K562 (cell line): ENCODE data around the gene CBL. TPM values are rescaled to one million over a fixed set of nuclear protein-coding genes. Genes with fewer than 3 reads are reported as not detected.

ENCODE experiments used
- ARID2 ChIP-seq: fragments of 450-650 bp; IDR thresholded peaks from 2 replicates; pipeline ENCODE4 v1.6.1; 2017; ENCODE audit warnings: antibody characterized with exemption, mild to moderate bottlenecking
- ATF1 ChIP-seq, 2 experiments: fragments of 450-650 bp in 1 of 2; IDR thresholded peaks; 2 replicates each; pipeline ENCODE4 v1.6.1; 2016; ENCODE audit warnings: missing compliant biosample characterization in 1 of 2, missing genetic modification characterization in 1 of 2
- ATF7 ChIP-seq: fragments of 450-650 bp; IDR thresholded peaks from 2 replicates; pipeline ENCODE4 v1.7.1; 2014; ENCODE audit warnings: mild to moderate bottlenecking, moderate library complexity
- DNMT1 ChIP-seq: fragments of 450-650 bp; IDR thresholded peaks from 2 replicates; pipeline ENCODE4 v1.6.1; 2016; ENCODE audit warnings: antibody characterized with exemption, mild to moderate bottlenecking
- FOXA1 ChIP-seq: fragments of 450-650 bp; IDR thresholded peaks from 2 replicates; pipeline ENCODE4 v1.6.1; 2016; ENCODE audit warnings: mild to moderate bottlenecking, borderline replicate concordance
- FOXJ3 ChIP-seq: sonication (generic); formaldehyde crosslinking; IDR thresholded peaks from 2 replicates; pipeline ENCODE4 v1.4.0; 2020; ENCODE audit warnings: mild to moderate bottlenecking, missing genetic modification reagents
- FOXP4 ChIP-seq: sonication (generic); formaldehyde crosslinking; IDR thresholded peaks from 2 replicates; pipeline ENCODE4 v1.8.0; 2022; ENCODE audit warnings: mild to moderate bottlenecking, missing genetic modification reagents, borderline replicate concordance
- HMGXB4 ChIP-seq: sonication (generic); formaldehyde crosslinking; IDR thresholded peaks from 2 replicates; pipeline ENCODE4 v1.8.1; 2023; ENCODE audit warnings: mild to moderate bottlenecking, missing genetic modification reagents
- HOXB6 ChIP-seq: fragments of 250-450 bp; sonication (Bioruptor Pico); IDR thresholded peaks from 2 replicates; pipeline ENCODE4 v1.5.1; 2022; ENCODE audit warnings: mild to moderate bottlenecking, borderline replicate concordance
- KAT2B ChIP-seq: IDR thresholded peaks from one replicate; pipeline ENCODE4 v1.6.1; 2012; ENCODE audit warnings: low read depth, mild to moderate bottlenecking, control low read depth, inconsistent platforms, low read length, moderate library complexity
- MAFG ChIP-seq: fragments of 450-650 bp; conservative IDR thresholded peaks from 2 replicates; pipeline ENCODE4 v1.6.1; 2016; ENCODE audit warnings: missing genetic modification characterization, missing compliant biosample characterization
- POLR2G ChIP-seq: fragments of 200-400 bp; formaldehyde crosslinking; IDR thresholded peaks from 2 replicates; pipeline ENCODE4 v1.6.1; 2017; ENCODE audit warnings: low read depth, mild to moderate bottlenecking, antibody characterized with exemption, low read length, moderate library complexity
- SIN3A ChIP-seq, 2 experiments: fragments of 150-350 bp in 1 of 2; IDR thresholded peaks; 2 replicates each; pipeline ENCODE4 v1.6.1; 2011 to 2016; ENCODE audit warnings: borderline replicate concordance in 2 of 2, low read depth in 2 of 2, low read length in 2 of 2, mild to moderate bottlenecking in 2 of 2, moderate library complexity in 2 of 2; ENCODE audit not compliant: control insufficient read depth in 1 of 2
- SIRT6 ChIP-seq: IDR thresholded peaks from one replicate; pipeline ENCODE4 v1.6.1; 2012; ENCODE audit warnings: low read depth, mild to moderate bottlenecking, control low read depth, inconsistent platforms, low read length, moderate library complexity
- SIX5 ChIP-seq, 2 experiments: IDR thresholded peaks; 2 replicates each; pipeline ENCODE4 v1.6.1; 2011; ENCODE audit warnings: low read length in 2 of 2, borderline replicate concordance in 1 of 2, low read depth in 1 of 2, mild to moderate bottlenecking in 1 of 2, moderate library complexity in 1 of 2; ENCODE audit not compliant: insufficient read depth in 1 of 2
- SLC30A9 ChIP-seq: fragments of 250-450 bp; sonication (Bioruptor Pico); IDR thresholded peaks from 2 replicates; pipeline ENCODE4 v1.8.0; 2022; ENCODE audit warnings: mild to moderate bottlenecking, moderate library complexity
- ZNF184 ChIP-seq: sonication (generic); formaldehyde crosslinking; IDR thresholded peaks from 2 replicates; pipeline ENCODE4 v1.5.0; 2020; ENCODE audit warnings: missing genetic modification reagents
- ZNF277 ChIP-seq: fragments of 250-450 bp; sonication (Bioruptor Pico); IDR thresholded peaks from 2 replicates; pipeline ENCODE4 v1.8.0; 2022; ENCODE audit warnings: inconsistent platforms, mild to moderate bottlenecking, moderate library complexity, borderline replicate concordance
- ZNF384 ChIP-seq: IDR thresholded peaks from 2 replicates; pipeline ENCODE4 v1.6.1; 2012; ENCODE audit warnings: low read depth, low read length, improper control_type of control experiment
- ZNF444 ChIP-seq: fragments of 250-450 bp; sonication (Bioruptor Pico); IDR thresholded peaks from 2 replicates; pipeline ENCODE4 v1.4.0; 2020; ENCODE audit warnings: mild to moderate bottlenecking, moderate library complexity
- ZNF584 ChIP-seq: fragments of 200-800 bp; sonication (Bioruptor generic); IDR thresholded peaks from 2 replicates; pipeline ENCODE4 v1.6.1; 2016; ENCODE audit warnings: low read depth, mild to moderate bottlenecking, missing genetic modification characterization, missing compliant biosample characterization
- polyA plus RNA-seq, 8 experiments: library from polyadenylated mRNA; depleted of rRNA in 4 of 8; stranded (reverse) in 5 of 8; unstranded in 3 of 8; fragments of >200 nt; fragmentation: Nextera tagmentation in 2 of 8; fragmentation: Illumina TruSeq in 1 of 8; extraction: Ambion mirVana in 2 of 8; extraction: Trizol in 1 of 8; gene quantifications; 2 replicates each; pipeline versions ENCODE4 v1.2.1 to v1.2.3, GENCODE V29; 2011 to 2014; ENCODE audit warnings: inconsistent platforms in 1 of 8, missing spikeins in 1 of 8
- total RNA-seq, 7 experiments: library from RNA; depleted of rRNA in 6 of 7; stranded (reverse); fragments of >200 nt in 6 of 7; fragmentation: Illumina TruSeq in 2 of 7; extraction: Trizol in 2 of 7; gene quantifications; 2 replicates each; pipeline versions ENCODE4 v1.2.1 to v1.2.3, GENCODE V29; 2011 to 2021; ENCODE audit warnings: low replicate concordance in 1 of 7
- TF ChIP-seq, protein P1 (sequence below), 2 experiments: fragments of 250-450 bp in 1 of 2; fragments of 450-650 bp in 1 of 2; sonication (Bioruptor Pico) in 1 of 2; IDR thresholded peaks; 2 replicates each; pipeline versions ENCODE4 v1.6.1 to v1.8.0; 2016 to 2021; ENCODE audit warnings: mild to moderate bottlenecking in 2 of 2, moderate library complexity in 2 of 2, missing compliant biosample characterization in 1 of 2, missing genetic modification characterization in 1 of 2

Gene CBL
- total and polyA plus RNA-seq, 9 of the 15 experiments (the other 6 are each of a cell fraction or from before 2014, with no cell fraction given): 3.2 to 24.9 (median 9.9) TPM

- TF ChIP-seq HMGXB4: 0 out of 2 replicates have a peak, but pooled peaks have one; percentile 19
- no peak for TF ChIP-seq DNMT1
- TF ChIP-seq SIX5 (IDR thresholded peaks at IDR 0.05; ENCODE audit: borderline replicate concordance in 1 of 2, insufficient read depth in 1 of 2, low read depth in 1 of 2, low read length in 2 of 2): no peak
- no peak for TF ChIP-seq ZNF384
- TF ChIP-seq ZNF277 (CRISPR knock-in tag): no peak
- TF ChIP-seq SLC30A9: no peak
- TF ChIP-seq FOXA1: no peak
- TF ChIP-seq ZNF444: no peak
- TF ChIP-seq FOXP4 (CRISPR knock-in tag): no peak
- no peak for TF ChIP-seq SIN3A (IDR thresholded peaks at IDR 0.05; ENCODE audit: borderline replicate concordance in 2 of 2, control insufficient read depth in 1 of 2, low read depth in 2 of 2, low read length in 2 of 2)
- TF ChIP-seq SIRT6: no peak
- no peak for TF ChIP-seq MAFG (tag)
- TF ChIP-seq HOXB6 (CRISPR knock-in tag): no peak
- peak; percentile 39 for TF ChIP-seq POLR2G
- no peak for TF ChIP-seq KAT2B
- no peak for TF ChIP-seq FOXJ3
- peak; percentile 52 for TF ChIP-seq ATF7
- no peak for TF ChIP-seq ZNF184 (CRISPR knock-in tag)
- no peak for TF ChIP-seq ZNF584
- no peak for TF ChIP-seq ATF1 (CRISPR knock-in tag; IDR thresholded peaks at IDR 0.05)
- TF ChIP-seq ATF1 (tag; IDR thresholded peaks at IDR 0.05): peak; percentile 72
- TF ChIP-seq ARID2: peak; percentile 67; the same call in 1 of the 2 replicates
- TF ChIP-seq, protein P1, sequence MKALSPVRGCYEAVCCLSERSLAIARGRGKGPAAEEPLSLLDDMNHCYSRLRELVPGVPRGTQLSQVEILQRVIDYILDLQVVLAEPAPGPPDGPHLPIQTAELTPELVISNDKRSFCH (CRISPR knock-in tag; IDR thresholded peaks at IDR 0.05): no peak
- TF ChIP-seq, protein P1 (tag; IDR thresholded peaks at IDR 0.05): 0 out of 2 replicates have a peak, but pooled peaks have one; percentile 38
Observed at GRCh38 chr11:119356349-119357031, 150.4 kb downstream of the CBL start (continued).
